Smooth muscle cell (in vitro differentiated cells): ENCODE results near the gene CHID1. TPM values are rescaled to one million over a fixed set of nuclear protein-coding genes. Genes with fewer than 3 reads are reported as not detected.

ENCODE experiments used
- DNase-seq: peaks from one replicate; lab custom pipeline; 2025; ENCODE audit not compliant: unreplicated experiment; lab: John Stamatoyannopoulos, UW
- H2AFZ ChIP-seq: fragments of 200-600 bp; sonication (generic); 2 replicates; pipeline ENCODE4 v1.6.0; 2016; ENCODE audit warnings: antibody characterized with exemption, low read depth, mild to moderate bottlenecking
- H3F3A ChIP-seq: fragments of 200-600 bp; sonication (generic); 2 replicates; pipeline ENCODE4 v1.6.0; 2017; ENCODE audit warnings: antibody characterized with exemption, low read depth
- H3K27ac ChIP-seq: fragments of 200-600 bp; sonication (generic); 2 replicates; pipeline ENCODE4 v1.5.1; 2016; ENCODE audit warnings: low read depth, mild to moderate bottlenecking
- H3K27me3 ChIP-seq: fragments of 200-600 bp; sonication (generic); 2 replicates; pipeline ENCODE4 v1.6.1; 2016; ENCODE audit warnings: low read depth, mild to moderate bottlenecking
- H3K36me3 ChIP-seq: fragments of 200-600 bp; sonication (generic); 2 replicates; pipeline ENCODE4 v1.5.1; 2016; ENCODE audit warnings: low read depth
- H3K4me1 ChIP-seq: fragments of 200-600 bp; sonication (generic); 2 replicates; pipeline ENCODE4 v1.5.1; 2016; ENCODE audit warnings: low read depth
- H3K4me2 ChIP-seq: fragments of 200-600 bp; sonication (generic); 2 replicates; pipeline ENCODE4 v1.6.0; 2016; ENCODE audit warnings: mild to moderate bottlenecking
- H3K4me3 ChIP-seq: fragments of 200-600 bp; sonication (generic); 2 replicates; pipeline ENCODE4 v1.5.1; 2016; ENCODE audit warnings: mild to moderate bottlenecking
- H3K79me2 ChIP-seq: fragments of 200-600 bp; sonication (generic); 2 replicates; pipeline ENCODE4 v1.6.0; 2016; ENCODE audit warnings: low read depth, mild to moderate bottlenecking
- H3K9ac ChIP-seq: fragments of 200-600 bp; sonication (generic); 2 replicates; pipeline ENCODE4 v1.6.0; 2016; ENCODE audit warnings: low read depth
- H3K9me3 ChIP-seq: fragments of 200-600 bp; sonication (generic); replicated peaks from 2 replicates; pipeline ENCODE4 v1.5.1; 2016; ENCODE audit warnings: low read depth
- H4K20me1 ChIP-seq: fragments of 200-600 bp; sonication (generic); 2 replicates; pipeline ENCODE4 v1.6.0; 2016; ENCODE audit warnings: low read depth
- WGBS: methylation state at CpG from one replicate; pipeline ENCODE4 v1.1.7; 2016; ENCODE audit warnings: low lambda C conversion rate; 5-methylcytosine and 5-hydroxymethylcytosine counted together
- polyA plus RNA-seq: library from polyadenylated mRNA; unstranded; fragments of >200 nt; fragmentation: Nextera tagmentation; extraction: Ambion mirVana; gene quantifications from 2 replicates; pipeline ENCODE4 v1.2.1, GENCODE V29; 2016
- total RNA-seq: library from RNA; depleted of rRNA; stranded (reverse); fragments of >200 nt; gene quantifications from 2 replicates; pipeline ENCODE4 v1.2.3, GENCODE V29; 2014
- TF ChIP-seq, protein P1 (sequence below): fragments of 200-600 bp; sonication (generic); IDR thresholded peaks from 2 replicates; pipeline ENCODE4 v1.5.1; 2017; ENCODE audit warnings: borderline replicate concordance, mild to moderate bottlenecking, antibody characterized with exemption; ENCODE audit not compliant: insufficient read depth, poor library complexity, severe bottlenecking

The CHID1 gene
- total and polyA plus RNA-seq, 2 experiments from 2014 or later: 54.3 to 181 TPM

DNA sequence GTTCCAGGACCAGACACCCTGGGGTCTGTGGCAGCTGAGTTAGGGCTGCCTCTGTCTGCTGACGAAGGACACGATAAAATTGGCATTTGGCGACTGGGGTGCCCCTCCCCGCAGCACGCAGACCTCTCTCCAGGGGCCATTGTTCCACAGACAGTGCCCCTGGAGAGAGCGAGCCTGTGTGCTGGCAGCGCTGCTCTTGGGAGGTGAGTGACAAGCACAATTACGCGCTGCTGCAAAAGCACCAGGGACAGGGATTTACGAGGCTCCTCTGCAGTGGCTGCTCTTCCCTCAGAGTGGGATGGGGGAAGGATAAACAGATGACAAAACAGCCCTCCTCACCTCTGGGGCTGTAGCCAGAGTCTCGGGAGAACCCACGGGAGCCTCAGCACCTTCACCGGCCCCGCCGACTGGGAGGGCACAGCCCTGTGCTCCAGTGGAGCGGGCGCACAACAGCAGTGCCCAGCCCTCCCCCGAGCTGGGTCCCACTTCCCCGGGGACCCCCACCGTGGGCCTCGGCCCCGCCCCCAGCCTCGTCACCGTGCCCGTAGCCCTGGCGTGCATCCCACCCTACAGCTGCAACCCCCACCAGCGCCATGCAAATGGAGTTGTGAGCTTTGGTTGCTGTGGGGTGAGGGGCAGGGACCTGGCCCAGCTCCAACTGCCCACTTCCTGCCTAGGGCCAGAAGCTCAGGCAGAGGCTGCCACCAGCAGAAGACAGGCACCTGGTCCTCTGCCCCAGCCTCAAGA is 19.6 kb downstream of the CHID1 start:
- Histone ChIP-seq H3K79me2 (no peaks in the 10 kb centered on the region), H2AFZ (no peak overlapping the region), H3K36me3 (no peaks in the 10 kb centered on the region), H3K27me3 (no peaks in the 10 kb centered on the region), H3K9ac (no peak overlapping the region), H4K20me1 (peaks cover 3% of the 10 kb centered on the region), H3K9me3 (no peaks in the 10 kb centered on the region), H3F3A (no peaks in the 10 kb centered on the region), H3K4me1 (no peaks in the 10 kb centered on the region), H3K27ac (no peak overlapping the region), H3K4me2 (no peak overlapping the region), H3K4me3 (no peak overlapping the region)
- DNase-seq: no peak
- TF ChIP-seq, protein P1, sequence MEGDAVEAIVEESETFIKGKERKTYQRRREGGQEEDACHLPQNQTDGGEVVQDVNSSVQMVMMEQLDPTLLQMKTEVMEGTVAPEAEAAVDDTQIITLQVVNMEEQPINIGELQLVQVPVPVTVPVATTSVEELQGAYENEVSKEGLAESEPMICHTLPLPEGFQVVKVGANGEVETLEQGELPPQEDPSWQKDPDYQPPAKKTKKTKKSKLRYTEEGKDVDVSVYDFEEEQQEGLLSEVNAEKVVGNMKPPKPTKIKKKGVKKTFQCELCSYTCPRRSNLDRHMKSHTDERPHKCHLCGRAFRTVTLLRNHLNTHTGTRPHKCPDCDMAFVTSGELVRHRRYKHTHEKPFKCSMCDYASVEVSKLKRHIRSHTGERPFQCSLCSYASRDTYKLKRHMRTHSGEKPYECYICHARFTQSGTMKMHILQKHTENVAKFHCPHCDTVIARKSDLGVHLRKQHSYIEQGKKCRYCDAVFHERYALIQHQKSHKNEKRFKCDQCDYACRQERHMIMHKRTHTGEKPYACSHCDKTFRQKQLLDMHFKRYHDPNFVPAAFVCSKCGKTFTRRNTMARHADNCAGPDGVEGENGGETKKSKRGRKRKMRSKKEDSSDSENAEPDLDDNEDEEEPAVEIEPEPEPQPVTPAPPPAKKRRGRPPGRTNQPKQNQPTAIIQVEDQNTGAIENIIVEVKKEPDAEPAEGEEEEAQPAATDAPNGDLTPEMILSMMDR: no peak
- WGBS: 80% methylated on average over 25 of the region's 27 CpGs

GRCh38 chr11:889687-890475 is 20.7 kb downstream of the CHID1 start:
- 95% methylated on average over 32 of the region's 32 CpGs for WGBS
- H3K27ac ChIP-seq: no peak overlapping the region
- H2AFZ ChIP-seq: no peak overlapping the region
- no peaks in the 10 kb centered on the region for H3K36me3 ChIP-seq
- no peak overlapping the region for H3K4me2 ChIP-seq
- H3K9me3 ChIP-seq: no peaks in the 10 kb centered on the region
- TF ChIP-seq, protein P1: no peak
- H3K4me1 ChIP-seq: no peaks in the 10 kb centered on the region
- no peak for DNase-seq
- H3K27me3 ChIP-seq: no peaks in the 10 kb centered on the region
- peaks cover 3% of the 10 kb centered on the region for H4K20me1 ChIP-seq
- no peaks in the 10 kb centered on the region for H3F3A ChIP-seq
- H3K4me3 ChIP-seq: no peak overlapping the region
- H3K9ac ChIP-seq: no peak overlapping the region
- H3K79me2 ChIP-seq: no peaks in the 10 kb centered on the region

- Histone ChIP-seq H3K9me3 (no peaks in the 10 kb centered on the region), H3K4me1 (no peaks in the 10 kb centered on the region), H3K4me3 (no peak overlapping the region), H3K79me2 (no peaks in the 10 kb centered on the region), H3K36me3 (no peaks in the 10 kb centered on the region), H2AFZ (no peak overlapping the region), H3K9ac (no peak overlapping the region), H3K27ac (no peak overlapping the region), H3F3A (no peaks in the 10 kb centered on the region), H4K20me1 (peaks cover 3% of the 10 kb centered on the region), H3K4me2 (no peak overlapping the region), H3K27me3 (no peaks in the 10 kb centered on the region)
- WGBS: 99% methylated on average over 11 of the region's 13 CpGs
- TF ChIP-seq, protein P1: no peak
- no peak for DNase-seq
Measured at GRCh38 chr11:889257-889656, 21.4 kb downstream of the CHID1 start.
